ENCODE measurements around the gene TBC1D22A.

DNA sequence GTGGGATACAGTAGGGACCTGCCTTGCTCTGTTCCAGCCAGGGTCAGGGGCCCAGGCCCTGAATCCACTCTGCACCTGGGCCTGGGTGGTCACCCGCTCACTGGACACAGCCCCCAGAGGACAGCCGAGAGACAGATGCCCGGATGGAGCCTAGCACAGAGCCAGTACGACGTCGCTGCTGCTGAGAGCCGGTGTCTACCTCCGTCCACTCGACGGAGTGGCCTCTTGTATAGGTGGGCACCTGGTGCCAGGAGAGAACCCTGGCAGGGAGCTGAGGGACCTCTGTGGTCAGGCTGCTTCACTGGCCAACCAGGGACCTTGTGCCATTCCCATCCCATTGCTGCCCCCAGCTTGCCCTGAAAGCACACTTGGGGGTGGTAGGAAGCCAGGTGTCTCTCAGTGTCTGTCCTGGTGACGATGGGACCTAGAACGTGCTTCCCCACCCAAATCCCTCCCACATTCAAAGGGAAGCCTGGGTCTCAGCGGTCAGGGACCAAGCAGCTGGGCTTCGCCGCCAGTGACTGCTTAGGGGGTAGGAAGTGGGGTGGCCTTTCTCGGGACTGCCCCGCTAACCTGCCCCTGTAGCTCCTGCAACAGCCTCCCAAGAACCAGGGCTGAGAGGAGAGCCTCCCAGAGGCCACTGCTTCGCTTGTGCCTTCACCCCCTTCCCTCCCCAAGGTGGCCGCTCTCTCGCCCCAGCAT is 14.1 kb upstream of the TBC1D22A start:
- TF ChIP-seq EZH2phosphoT487 (IDR thresholded peaks at IDR 0.05; ENCODE audit: borderline replicate concordance) (no peak), REST (IDR thresholded peaks at IDR 0.05; ENCODE audit: low read depth) (no peak), EGR1 (IDR thresholded peaks at IDR 0.05; ENCODE audit: low read depth) (no peak), YY1 (IDR thresholded peaks at IDR 0.05; ENCODE audit: extremely low read depth, insufficient replicate concordance, low read depth, low read length) (no peak), POLR2A (IDR thresholded peaks at IDR 0.05; ENCODE audit: borderline replicate concordance, extremely low read depth, insufficient read depth, insufficient read length) (no peak), ATF3 (IDR thresholded peaks at IDR 0.05) (no peak), POLR2AphosphoS5 (IDR thresholded peaks at IDR 0.05; ENCODE audit: low read depth, low read length) (no peak), EZH2 (IDR thresholded peaks at IDR 0.05) (no peak), ZFX (IDR thresholded peaks at IDR 0.05) (no peak), ELF1 (IDR thresholded peaks at IDR 0.05; ENCODE audit: borderline replicate concordance, low read depth) (no peak)
- TF ChIP-seq, protein P1, sequence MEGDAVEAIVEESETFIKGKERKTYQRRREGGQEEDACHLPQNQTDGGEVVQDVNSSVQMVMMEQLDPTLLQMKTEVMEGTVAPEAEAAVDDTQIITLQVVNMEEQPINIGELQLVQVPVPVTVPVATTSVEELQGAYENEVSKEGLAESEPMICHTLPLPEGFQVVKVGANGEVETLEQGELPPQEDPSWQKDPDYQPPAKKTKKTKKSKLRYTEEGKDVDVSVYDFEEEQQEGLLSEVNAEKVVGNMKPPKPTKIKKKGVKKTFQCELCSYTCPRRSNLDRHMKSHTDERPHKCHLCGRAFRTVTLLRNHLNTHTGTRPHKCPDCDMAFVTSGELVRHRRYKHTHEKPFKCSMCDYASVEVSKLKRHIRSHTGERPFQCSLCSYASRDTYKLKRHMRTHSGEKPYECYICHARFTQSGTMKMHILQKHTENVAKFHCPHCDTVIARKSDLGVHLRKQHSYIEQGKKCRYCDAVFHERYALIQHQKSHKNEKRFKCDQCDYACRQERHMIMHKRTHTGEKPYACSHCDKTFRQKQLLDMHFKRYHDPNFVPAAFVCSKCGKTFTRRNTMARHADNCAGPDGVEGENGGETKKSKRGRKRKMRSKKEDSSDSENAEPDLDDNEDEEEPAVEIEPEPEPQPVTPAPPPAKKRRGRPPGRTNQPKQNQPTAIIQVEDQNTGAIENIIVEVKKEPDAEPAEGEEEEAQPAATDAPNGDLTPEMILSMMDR (IDR thresholded peaks at IDR 0.05 in 2 of 3, conservative IDR thresholded peaks at IDR 0.05 in 1 of 3; ENCODE audit: borderline replicate concordance in 1 of 3, insufficient read depth in 1 of 3, low read depth in 2 of 3, low read length in 2 of 3), result no peak
- TF ChIP-seq, protein P2, sequence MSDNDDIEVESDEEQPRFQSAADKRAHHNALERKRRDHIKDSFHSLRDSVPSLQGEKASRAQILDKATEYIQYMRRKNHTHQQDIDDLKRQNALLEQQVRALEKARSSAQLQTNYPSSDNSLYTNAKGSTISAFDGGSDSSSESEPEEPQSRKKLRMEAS (IDR thresholded peaks at IDR 0.05), result no peak
- TF ChIP-seq, protein P3, sequence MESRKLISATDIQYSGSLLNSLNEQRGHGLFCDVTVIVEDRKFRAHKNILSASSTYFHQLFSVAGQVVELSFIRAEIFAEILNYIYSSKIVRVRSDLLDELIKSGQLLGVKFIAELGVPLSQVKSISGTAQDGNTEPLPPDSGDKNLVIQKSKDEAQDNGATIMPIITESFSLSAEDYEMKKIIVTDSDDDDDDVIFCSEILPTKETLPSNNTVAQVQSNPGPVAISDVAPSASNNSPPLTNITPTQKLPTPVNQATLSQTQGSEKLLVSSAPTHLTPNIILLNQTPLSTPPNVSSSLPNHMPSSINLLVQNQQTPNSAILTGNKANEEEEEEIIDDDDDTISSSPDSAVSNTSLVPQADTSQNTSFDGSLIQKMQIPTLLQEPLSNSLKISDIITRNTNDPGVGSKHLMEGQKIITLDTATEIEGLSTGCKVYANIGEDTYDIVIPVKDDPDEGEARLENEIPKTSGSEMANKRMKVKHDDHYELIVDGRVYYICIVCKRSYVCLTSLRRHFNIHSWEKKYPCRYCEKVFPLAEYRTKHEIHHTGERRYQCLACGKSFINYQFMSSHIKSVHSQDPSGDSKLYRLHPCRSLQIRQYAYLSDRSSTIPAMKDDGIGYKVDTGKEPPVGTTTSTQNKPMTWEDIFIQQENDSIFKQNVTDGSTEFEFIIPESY (IDR thresholded peaks at IDR 0.05; ENCODE audit: extremely low read depth, insufficient replicate concordance, low read length), result no peak
